ENCODE data around the gene MYL9. TPM values are rescaled to one million over a fixed set of nuclear protein-coding genes. Genes with fewer than 3 reads are reported as not detected.

The MYL9 gene
- total and polyA plus RNA-seq, 10 of the 15 experiments (the other 5 are each of a cell fraction or from before 2014, with no cell fraction given), result 0.28 to 1.7 (median 0.63) TPM; not detected in 3

DNA sequence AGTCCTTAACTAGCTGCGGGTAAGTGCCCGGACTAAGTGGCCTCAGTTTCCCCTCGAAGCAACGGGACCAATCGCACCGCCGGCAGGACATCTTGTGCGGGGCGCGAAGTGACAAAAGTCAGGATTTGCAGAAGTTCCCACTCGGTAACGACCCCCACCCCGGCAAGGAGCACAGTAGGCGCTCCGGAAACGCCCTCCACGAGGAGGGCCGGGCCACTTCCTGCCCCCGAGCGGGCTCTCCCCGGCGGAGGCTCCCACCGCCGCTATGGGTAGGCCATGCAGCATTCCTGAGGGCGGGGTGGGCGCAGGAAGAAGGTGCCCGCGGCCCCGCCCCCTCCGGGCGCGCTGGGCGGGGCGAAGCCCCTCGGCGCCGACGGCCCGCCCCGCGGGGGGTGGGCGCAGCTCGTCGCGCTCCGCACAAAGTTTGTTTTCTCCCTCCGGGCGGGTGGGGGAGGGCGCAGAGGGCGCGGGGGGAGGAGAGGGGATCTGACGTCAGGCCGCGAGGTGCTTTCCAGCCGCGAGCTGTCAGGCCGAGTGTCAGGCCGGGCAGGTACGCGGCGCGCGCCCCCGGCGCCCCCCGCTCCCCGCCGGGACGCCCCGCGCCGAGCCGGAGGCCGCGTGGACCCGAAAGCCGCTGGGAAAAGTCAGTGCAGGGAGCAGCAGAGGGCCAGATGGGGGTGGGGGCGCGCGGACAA, 31.9 kb downstream of the MYL9 start, which contains the start of gene TGIF2 (continued):
- TF ChIP-seq JUNB (IDR thresholded peaks at IDR 0.05) (no peak), CEBPB (IDR thresholded peaks at IDR 0.05; ENCODE audit: borderline replicate concordance in 1 of 2, low read depth in 2 of 2, low read length in 2 of 2) (no peak), ZNF217 (IDR thresholded peaks at IDR 0.05) (peak; percentile 22; the same call in 1 of the 2 replicates), POLR2AphosphoS2 (IDR thresholded peaks at IDR 0.05; ENCODE audit: low read depth, low read length) (peak; percentile 56; the same call in 1 of the 2 replicates), POLR2A (IDR thresholded peaks at IDR 0.05; ENCODE audit: low read depth, low read length) (peak; percentile 85), YBX1 (IDR thresholded peaks at IDR 0.05) (no peak), NR2C1 (IDR thresholded peaks at IDR 0.05) (0 out of 2 replicates have a peak, but pooled peaks have one; percentile 24), MTA3 (IDR thresholded peaks at IDR 0.05; ENCODE audit: borderline replicate concordance, low read length) (no peak; the same call in 1 of the 2 replicates), RAD21 (IDR thresholded peaks at IDR 0.05; ENCODE audit: insufficient read depth, low read depth, low read length) (no peak)
- TF ChIP-seq, protein P1, sequence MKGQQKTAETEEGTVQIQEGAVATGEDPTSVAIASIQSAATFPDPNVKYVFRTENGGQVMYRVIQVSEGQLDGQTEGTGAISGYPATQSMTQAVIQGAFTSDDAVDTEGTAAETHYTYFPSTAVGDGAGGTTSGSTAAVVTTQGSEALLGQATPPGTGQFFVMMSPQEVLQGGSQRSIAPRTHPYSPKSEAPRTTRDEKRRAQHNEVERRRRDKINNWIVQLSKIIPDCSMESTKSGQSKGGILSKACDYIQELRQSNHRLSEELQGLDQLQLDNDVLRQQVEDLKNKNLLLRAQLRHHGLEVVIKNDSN (IDR thresholded peaks at IDR 0.05; ENCODE audit: borderline replicate concordance, extremely low read length, insufficient read depth, low read depth, low read length), result no peak
- TF ChIP-seq, protein P2, sequence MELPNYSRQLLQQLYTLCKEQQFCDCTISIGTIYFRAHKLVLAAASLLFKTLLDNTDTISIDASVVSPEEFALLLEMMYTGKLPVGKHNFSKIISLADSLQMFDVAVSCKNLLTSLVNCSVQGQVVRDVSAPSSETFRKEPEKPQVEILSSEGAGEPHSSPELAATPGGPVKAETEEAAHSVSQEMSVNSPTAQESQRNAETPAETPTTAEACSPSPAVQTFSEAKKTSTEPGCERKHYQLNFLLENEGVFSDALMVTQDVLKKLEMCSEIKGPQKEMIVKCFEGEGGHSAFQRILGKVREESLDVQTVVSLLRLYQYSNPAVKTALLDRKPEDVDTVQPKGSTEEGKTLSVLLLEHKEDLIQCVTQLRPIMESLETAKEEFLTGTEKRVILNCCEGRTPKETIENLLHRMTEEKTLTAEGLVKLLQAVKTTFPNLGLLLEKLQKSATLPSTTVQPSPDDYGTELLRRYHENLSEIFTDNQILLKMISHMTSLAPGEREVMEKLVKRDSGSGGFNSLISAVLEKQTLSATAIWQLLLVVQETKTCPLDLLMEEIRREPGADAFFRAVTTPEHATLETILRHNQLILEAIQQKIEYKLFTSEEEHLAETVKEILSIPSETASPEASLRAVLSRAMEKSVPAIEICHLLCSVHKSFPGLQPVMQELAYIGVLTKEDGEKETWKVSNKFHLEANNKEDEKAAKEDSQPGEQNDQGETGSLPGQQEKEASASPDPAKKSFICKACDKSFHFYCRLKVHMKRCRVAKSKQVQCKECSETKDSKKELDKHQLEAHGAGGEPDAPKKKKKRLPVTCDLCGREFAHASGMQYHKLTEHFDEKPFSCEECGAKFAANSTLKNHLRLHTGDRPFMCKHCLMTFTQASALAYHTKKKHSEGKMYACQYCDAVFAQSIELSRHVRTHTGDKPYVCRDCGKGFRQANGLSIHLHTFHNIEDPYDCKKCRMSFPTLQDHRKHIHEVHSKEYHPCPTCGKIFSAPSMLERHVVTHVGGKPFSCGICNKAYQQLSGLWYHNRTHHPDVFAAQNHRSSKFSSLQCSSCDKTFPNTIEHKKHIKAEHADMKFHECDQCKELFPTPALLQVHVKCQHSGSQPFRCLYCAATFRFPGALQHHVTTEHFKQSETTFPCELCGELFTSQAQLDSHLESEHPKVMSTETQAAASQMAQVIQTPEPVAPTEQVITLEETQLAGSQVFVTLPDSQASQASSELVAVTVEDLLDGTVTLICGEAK (IDR thresholded peaks at IDR 0.05; ENCODE audit: borderline replicate concordance), result peak; percentile 80
- TF ChIP-seq, protein P3, sequence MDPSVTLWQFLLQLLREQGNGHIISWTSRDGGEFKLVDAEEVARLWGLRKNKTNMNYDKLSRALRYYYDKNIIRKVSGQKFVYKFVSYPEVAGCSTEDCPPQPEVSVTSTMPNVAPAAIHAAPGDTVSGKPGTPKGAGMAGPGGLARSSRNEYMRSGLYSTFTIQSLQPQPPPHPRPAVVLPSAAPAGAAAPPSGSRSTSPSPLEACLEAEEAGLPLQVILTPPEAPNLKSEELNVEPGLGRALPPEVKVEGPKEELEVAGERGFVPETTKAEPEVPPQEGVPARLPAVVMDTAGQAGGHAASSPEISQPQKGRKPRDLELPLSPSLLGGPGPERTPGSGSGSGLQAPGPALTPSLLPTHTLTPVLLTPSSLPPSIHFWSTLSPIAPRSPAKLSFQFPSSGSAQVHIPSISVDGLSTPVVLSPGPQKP (IDR thresholded peaks at IDR 0.05; ENCODE audit: low read depth, low read length), result no peak
- TF ChIP-seq, protein P4, sequence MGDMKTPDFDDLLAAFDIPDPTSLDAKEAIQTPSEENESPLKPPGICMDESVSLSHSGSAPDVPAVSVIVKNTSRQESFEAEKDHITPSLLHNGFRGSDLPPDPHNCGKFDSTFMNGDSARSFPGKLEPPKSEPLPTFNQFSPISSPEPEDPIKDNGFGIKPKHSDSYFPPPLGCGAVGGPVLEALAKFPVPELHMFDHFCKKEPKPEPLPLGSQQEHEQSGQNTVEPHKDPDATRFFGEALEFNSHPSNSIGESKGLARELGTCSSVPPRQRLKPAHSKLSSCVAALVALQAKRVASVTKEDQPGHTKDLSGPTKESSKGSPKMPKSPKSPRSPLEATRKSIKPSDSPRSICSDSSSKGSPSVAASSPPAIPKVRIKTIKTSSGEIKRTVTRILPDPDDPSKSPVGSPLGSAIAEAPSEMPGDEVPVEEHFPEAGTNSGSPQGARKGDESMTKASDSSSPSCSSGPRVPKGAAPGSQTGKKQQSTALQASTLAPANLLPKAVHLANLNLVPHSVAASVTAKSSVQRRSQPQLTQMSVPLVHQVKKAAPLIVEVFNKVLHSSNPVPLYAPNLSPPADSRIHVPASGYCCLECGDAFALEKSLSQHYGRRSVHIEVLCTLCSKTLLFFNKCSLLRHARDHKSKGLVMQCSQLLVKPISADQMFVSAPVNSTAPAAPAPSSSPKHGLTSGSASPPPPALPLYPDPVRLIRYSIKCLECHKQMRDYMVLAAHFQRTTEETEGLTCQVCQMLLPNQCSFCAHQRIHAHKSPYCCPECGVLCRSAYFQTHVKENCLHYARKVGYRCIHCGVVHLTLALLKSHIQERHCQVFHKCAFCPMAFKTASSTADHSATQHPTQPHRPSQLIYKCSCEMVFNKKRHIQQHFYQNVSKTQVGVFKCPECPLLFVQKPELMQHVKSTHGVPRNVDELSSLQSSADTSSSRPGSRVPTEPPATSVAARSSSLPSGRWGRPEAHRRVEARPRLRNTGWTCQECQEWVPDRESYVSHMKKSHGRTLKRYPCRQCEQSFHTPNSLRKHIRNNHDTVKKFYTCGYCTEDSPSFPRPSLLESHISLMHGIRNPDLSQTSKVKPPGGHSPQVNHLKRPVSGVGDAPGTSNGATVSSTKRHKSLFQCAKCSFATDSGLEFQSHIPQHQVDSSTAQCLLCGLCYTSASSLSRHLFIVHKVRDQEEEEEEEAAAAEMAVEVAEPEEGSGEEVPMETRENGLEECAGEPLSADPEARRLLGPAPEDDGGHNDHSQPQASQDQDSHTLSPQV (IDR thresholded peaks at IDR 0.05), result 0 out of 2 replicates have a peak, but pooled peaks have one; percentile 31
- TF ChIP-seq, protein P5, sequence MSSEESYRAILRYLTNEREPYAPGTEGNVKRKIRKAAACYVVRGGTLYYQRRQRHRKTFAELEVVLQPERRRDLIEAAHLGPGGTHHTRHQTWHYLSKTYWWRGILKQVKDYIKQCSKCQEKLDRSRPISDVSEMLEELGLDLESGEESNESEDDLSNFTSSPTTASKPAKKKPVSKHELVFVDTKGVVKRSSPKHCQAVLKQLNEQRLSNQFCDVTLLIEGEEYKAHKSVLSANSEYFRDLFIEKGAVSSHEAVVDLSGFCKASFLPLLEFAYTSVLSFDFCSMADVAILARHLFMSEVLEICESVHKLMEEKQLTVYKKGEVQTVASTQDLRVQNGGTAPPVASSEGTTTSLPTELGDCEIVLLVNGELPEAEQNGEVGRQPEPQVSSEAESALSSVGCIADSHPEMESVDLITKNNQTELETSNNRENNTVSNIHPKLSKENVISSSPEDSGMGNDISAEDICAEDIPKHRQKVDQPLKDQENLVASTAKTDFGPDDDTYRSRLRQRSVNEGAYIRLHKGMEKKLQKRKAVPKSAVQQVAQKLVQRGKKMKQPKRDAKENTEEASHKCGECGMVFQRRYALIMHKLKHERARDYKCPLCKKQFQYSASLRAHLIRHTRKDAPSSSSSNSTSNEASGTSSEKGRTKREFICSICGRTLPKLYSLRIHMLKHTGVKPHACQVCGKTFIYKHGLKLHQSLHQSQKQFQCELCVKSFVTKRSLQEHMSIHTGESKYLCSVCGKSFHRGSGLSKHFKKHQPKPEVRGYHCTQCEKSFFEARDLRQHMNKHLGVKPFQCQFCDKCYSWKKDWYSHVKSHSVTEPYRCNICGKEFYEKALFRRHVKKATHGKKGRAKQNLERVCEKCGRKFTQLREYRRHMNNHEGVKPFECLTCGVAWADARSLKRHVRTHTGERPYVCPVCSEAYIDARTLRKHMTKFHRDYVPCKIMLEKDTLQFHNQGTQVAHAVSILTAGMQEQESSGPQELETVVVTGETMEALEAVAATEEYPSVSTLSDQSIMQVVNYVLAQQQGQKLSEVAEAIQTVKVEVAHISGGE (CRISPR knock-in tag; IDR thresholded peaks at IDR 0.05), result no peak

Measured in GM12878 (cell line).